Measurements from ENCODE around the gene CRB1. TPM values are rescaled to one million over a fixed set of nuclear protein-coding genes. Genes with fewer than 3 reads are reported as not detected.

Gene CRB1
- total and polyA plus RNA-seq, 2 experiments from 2014 or later = 0.27 to 0.56 TPM

DNA sequence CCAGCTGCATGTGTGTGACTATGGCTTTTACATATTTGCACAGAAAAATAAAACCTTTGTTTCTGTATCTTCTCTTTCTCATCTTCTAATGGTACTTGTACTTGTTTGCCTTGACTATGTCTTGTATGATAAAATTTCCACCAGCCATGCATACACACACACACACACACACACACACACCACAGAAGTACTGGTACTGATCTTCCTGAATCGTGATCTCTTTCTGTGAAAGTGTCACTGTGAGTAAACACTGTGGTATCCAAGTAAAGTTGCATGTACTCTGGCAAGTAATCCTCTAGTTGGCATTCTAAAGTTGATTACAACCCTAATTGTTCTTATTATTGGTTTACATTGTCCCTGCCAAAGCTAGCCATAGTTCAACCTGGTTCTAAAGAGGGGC, 176.7 kb downstream of the CRB1 start (continued):
- no peak for TF ChIP-seq POLR2AphosphoS5 (IDR thresholded peaks at IDR 0.05; ENCODE audit: low read depth)
- TF ChIP-seq, protein P1, sequence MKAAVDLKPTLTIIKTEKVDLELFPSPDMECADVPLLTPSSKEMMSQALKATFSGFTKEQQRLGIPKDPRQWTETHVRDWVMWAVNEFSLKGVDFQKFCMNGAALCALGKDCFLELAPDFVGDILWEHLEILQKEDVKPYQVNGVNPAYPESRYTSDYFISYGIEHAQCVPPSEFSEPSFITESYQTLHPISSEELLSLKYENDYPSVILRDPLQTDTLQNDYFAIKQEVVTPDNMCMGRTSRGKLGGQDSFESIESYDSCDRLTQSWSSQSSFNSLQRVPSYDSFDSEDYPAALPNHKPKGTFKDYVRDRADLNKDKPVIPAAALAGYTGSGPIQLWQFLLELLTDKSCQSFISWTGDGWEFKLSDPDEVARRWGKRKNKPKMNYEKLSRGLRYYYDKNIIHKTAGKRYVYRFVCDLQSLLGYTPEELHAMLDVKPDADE (IDR thresholded peaks at IDR 0.05) = no peak
- TF ChIP-seq STAT1 (IDR thresholded peaks at IDR 0.05; ENCODE audit: unreplicated experiment) = no peak
- TF ChIP-seq, protein P2, sequence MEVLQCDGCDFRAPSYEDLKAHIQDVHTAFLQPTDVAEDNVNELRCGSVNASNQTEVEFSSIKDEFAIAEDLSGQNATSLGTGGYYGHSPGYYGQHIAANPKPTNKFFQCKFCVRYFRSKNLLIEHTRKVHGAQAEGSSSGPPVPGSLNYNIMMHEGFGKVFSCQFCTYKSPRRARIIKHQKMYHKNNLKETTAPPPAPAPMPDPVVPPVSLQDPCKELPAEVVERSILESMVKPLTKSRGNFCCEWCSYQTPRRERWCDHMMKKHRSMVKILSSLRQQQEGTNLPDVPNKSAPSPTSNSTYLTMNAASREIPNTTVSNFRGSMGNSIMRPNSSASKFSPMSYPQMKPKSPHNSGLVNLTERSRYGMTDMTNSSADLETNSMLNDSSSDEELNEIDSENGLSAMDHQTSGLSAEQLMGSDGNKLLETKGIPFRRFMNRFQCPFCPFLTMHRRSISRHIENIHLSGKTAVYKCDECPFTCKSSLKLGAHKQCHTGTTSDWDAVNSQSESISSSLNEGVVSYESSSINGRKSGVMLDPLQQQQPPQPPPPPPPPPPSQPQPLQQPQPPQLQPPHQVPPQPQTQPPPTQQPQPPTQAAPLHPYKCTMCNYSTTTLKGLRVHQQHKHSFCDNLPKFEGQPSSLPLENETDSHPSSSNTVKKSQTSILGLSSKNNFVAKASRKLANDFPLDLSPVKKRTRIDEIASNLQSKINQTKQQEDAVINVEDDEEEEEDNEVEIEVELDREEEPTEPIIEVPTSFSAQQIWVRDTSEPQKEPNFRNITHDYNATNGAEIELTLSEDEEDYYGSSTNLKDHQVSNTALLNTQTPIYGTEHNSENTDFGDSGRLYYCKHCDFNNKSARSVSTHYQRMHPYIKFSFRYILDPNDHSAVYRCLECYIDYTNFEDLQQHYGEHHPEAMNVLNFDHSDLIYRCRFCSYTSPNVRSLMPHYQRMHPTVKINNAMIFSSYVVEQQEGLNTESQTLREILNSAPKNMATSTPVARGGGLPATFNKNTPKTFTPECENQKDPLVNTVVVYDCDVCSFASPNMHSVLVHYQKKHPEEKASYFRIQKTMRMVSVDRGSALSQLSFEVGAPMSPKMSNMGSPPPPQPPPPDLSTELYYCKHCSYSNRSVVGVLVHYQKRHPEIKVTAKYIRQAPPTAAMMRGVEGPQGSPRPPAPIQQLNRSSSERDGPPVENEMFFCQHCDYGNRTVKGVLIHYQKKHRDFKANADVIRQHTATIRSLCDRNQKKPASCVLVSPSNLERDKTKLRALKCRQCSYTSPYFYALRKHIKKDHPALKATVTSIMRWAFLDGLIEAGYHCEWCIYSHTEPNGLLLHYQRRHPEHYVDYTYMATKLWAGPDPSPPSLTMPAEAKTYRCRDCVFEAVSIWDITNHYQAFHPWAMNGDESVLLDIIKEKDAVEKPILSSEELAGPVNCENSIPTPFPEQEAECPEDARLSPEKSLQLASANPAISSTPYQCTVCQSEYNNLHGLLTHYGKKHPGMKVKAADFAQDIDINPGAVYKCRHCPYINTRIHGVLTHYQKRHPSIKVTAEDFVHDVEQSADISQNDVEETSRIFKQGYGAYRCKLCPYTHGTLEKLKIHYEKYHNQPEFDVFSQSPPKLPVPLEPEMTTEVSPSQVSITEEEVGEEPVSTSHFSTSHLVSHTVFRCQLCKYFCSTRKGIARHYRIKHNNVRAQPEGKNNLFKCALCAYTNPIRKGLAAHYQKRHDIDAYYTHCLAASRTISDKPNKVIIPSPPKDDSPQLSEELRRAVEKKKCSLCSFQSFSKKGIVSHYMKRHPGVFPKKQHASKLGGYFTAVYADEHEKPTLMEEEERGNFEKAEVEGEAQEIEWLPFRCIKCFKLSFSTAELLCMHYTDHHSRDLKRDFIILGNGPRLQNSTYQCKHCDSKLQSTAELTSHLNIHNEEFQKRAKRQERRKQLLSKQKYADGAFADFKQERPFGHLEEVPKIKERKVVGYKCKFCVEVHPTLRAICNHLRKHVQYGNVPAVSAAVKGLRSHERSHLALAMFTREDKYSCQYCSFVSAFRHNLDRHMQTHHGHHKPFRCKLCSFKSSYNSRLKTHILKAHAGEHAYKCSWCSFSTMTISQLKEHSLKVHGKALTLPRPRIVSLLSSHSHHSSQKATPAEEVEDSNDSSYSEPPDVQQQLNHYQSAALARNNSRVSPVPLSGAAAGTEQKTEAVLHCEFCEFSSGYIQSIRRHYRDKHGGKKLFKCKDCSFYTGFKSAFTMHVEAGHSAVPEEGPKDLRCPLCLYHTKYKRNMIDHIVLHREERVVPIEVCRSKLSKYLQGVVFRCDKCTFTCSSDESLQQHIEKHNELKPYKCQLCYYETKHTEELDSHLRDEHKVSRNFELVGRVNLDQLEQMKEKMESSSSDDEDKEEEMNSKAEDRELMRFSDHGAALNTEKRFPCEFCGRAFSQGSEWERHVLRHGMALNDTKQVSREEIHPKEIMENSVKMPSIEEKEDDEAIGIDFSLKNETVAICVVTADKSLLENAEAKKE (CRISPR knock-in tag; IDR thresholded peaks at IDR 0.05) = no peak

DNA sequence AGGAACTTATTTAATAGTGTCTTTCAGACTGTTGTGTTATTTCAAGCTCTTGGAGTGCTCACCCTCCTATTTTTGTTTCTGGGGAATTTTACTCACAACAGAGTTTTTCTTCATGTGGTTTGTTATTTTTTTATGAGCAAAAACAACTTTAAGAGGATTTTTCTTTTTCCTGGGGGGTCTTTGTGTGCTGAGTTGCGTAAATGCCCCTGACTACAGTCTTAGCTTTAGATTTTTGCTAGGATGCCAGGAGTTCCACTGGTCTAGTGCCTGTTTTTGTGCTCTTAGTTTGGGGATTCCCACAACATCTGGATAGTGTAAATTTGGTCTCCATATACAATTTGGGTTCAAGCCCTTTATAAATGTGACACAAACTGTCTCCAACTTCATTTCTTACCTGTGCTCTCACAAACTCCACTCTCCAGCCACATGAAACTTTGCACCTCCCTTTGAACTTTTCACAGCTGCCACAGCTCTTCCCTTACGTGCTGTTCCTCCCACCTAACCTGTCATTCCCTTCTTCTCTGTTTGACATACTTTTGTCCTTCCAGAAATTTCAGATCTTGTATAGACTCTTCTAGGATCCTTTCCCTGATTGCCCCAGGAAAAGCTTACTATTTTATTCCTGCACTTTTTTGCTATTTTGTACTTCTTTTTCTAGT, 180.2 kb downstream of the CRB1 start:
- Mint-ChIP-seq H3K36me3 (ENCODE audit: low read depth) (no peaks in the 10 kb centered on the region), H3K27me3 (ENCODE audit: insufficient read depth, low read depth, poor library complexity) (peaks cover 2% of the 10 kb centered on the region)
- TF ChIP-seq JUNB (IDR thresholded peaks at IDR 0.05; ENCODE audit: unreplicated experiment) = no peak
- no peak for TF ChIP-seq NANOG (IDR thresholded peaks at IDR 0.05; ENCODE audit: borderline replicate concordance)
- TF ChIP-seq, protein P1 (IDR thresholded peaks at IDR 0.05) = no peak
- no peak for TF ChIP-seq ZNF114 (CRISPR knock-in tag; IDR thresholded peaks at IDR 0.05)
- no peak for TF ChIP-seq POLR2AphosphoS5 (IDR thresholded peaks at IDR 0.05; ENCODE audit: low read depth)
- no peak for TF ChIP-seq EZH2 (IDR thresholded peaks at IDR 0.05; ENCODE audit: low read depth, unreplicated experiment)
- no peak for TF ChIP-seq EZH2phosphoT487 (IDR thresholded peaks at IDR 0.05; ENCODE audit: unreplicated experiment)

More for the DNA sequence above, 180.2 kb downstream of the CRB1 start:
- H3K79me2 ChIP-seq (replicated peaks; ENCODE audit: insufficient read depth) = no peaks in the 10 kb centered on the region
- no peaks in the 10 kb centered on the region for H3K27me3 ChIP-seq (ENCODE audit: insufficient read depth)
- H3K27ac Mint-ChIP-seq = peak overlapping the region; percentile 3; the same call in 1 of the 2 replicates
- no peak overlapping the region for H3K27ac ChIP-seq (ENCODE audit: low read depth)
- no peak overlapping the region for H3K4me2 ChIP-seq
- H3K4me1 Mint-ChIP-seq = peaks cover 13% of the 10 kb centered on the region
- no peaks in the 10 kb centered on the region for H3K9me2 ChIP-seq (ENCODE audit: insufficient read depth)
- no peak overlapping the region for H3K4me3 Mint-ChIP-seq
- H3K9me3 Mint-ChIP-seq = no peaks in the 10 kb centered on the region
- H3K36me3 ChIP-seq (ENCODE audit: insufficient read depth) = no peaks in the 10 kb centered on the region
- H3K4me1 ChIP-seq (ENCODE audit: insufficient read depth) = peaks cover 8% of the 10 kb centered on the region; the same call in 1 of the 2 replicates
- no peaks in the 10 kb centered on the region for H3F3A ChIP-seq (replicated peaks; ENCODE audit: low read depth)
- no peaks in the 10 kb centered on the region for H4K20me1 ChIP-seq (replicated peaks; ENCODE audit: insufficient read depth)
- H3K4me3 ChIP-seq = no peak overlapping the region
- ATAC-seq (no peak), DNase-seq (ENCODE audit: low spot score) (no peak)
- H2AFZ ChIP-seq = peak overlapping the region; percentile 67; the same call in 1 of the 2 replicates
